Progenitor cell of endocrine pancreas (in vitro differentiated cells): ENCODE measurements around the gene DDX41. TPM values are rescaled to one million over a fixed set of nuclear protein-coding genes. Genes with fewer than 3 reads are reported as not detected.

Experiments
- DNase-seq: peaks from one replicate; pipeline ENCODE4 v3.0.0; 2021; ENCODE audit warnings: low spot score; ENCODE audit not compliant: unreplicated experiment
- H3K27ac Mint-ChIP-seq: 2 replicates; pipeline ENCODE4 v1.8.0; 2021; ENCODE audit warnings: mild to moderate bottlenecking, moderate library complexity, mixed read lengths
- H3K27me3 Mint-ChIP-seq: 2 replicates; pipeline ENCODE4 v1.8.0; 2021; ENCODE audit warnings: mixed read lengths
- H3K36me3 Mint-ChIP-seq: 2 replicates; pipeline ENCODE4 v1.8.0; 2022; ENCODE audit warnings: mixed read lengths; ENCODE audit not compliant: insufficient read depth
- H3K4me1 Mint-ChIP-seq: 2 replicates; pipeline ENCODE4 v1.8.0; 2021; ENCODE audit warnings: low read depth, mixed read lengths
- H3K4me3 Mint-ChIP-seq: 2 replicates; pipeline ENCODE4 v1.8.0; 2021; ENCODE audit warnings: low read depth, mild to moderate bottlenecking, moderate library complexity, mixed read lengths
- H3K9me3 Mint-ChIP-seq: 2 replicates; pipeline ENCODE4 v1.8.0; 2021; ENCODE audit warnings: low read depth, mixed read lengths
- CTCF ChIP-seq: fragments of 200-600 bp; sonication (generic); IDR thresholded peaks from one replicate; pipeline ENCODE4 v1.5.0; 2021; ENCODE audit warnings: antibody characterized with exemption, mild to moderate bottlenecking; ENCODE audit not compliant: unreplicated experiment
- total RNA-seq: library from RNA; stranded (reverse); gene quantifications from 2 replicates; pipeline ENCODE4 v1.2.1, GENCODE V29; 2021

Gene DDX41
- total RNA-seq, 1 donor from 2014 or later = 93.1 TPM

DNA sequence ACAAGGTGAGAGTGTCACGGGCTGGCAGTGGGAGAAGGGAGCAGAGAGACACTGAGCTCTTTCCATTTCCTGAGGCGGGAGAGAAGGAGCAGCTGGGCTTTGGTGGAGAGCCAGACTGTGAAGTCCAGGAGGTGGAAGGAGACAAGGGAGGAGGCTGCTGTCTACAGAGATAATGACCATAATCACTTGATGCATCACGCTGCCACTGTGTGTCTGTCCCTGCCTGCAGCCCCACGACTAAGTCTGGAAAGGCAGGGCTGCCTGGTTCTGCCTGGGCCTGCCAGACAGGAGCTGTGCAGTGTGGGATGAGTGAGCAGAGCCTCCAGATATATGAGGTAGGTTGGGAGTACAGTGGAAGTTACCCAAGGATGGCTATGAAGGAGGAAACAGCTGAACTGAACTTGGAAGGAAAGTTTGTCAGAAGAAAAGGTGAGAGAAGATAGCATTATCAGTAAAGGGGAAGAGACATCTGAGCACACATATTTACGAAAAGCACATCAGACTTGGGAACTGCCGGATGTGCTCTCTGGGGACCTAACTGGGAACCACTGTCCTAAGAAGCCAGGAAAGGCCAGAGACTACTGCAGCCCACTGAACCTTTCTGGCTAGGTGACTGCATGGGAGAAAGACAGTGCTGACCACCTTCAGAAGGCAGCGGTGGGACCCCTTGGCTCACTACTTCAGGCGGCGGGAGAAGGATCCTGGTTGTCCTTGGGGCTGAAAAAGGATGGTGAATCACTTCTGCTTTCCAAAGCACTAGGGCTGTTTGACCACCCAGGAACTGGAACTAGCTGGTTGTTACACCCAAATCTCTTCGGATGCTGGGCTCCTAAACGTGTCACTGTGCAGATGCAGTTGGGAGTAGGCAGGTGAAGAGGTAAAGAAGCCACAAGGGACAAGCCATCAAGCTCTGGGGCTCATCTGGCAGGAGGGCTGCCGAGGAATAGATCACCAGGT, 12.8 kb upstream of the DDX41 start:
- DNase-seq = no peak
- Mint-ChIP-seq H3K36me3 (peaks cover 17% of the 10 kb centered on the region), H3K27ac (peak overlapping the region; percentile 42), H3K4me3 (no peak overlapping the region), H3K9me3 (no peaks in the 10 kb centered on the region), H3K4me1 (no peaks in the 10 kb centered on the region), H3K27me3 (no peaks in the 10 kb centered on the region)
- no peak for TF ChIP-seq CTCF

GRCh38 chr5:177528631-177529030, 11.9 kb upstream of the DDX41 start:
- H3K27me3 Mint-ChIP-seq = no peaks in the 10 kb centered on the region
- H3K27ac Mint-ChIP-seq = no peak overlapping the region
- H3K9me3 Mint-ChIP-seq = no peaks in the 10 kb centered on the region
- H3K4me1 Mint-ChIP-seq = no peaks in the 10 kb centered on the region
- no peak for DNase-seq
- H3K4me3 Mint-ChIP-seq = no peak overlapping the region
- peaks cover 14% of the 10 kb centered on the region for H3K36me3 Mint-ChIP-seq
- no peak for TF ChIP-seq CTCF

DNA sequence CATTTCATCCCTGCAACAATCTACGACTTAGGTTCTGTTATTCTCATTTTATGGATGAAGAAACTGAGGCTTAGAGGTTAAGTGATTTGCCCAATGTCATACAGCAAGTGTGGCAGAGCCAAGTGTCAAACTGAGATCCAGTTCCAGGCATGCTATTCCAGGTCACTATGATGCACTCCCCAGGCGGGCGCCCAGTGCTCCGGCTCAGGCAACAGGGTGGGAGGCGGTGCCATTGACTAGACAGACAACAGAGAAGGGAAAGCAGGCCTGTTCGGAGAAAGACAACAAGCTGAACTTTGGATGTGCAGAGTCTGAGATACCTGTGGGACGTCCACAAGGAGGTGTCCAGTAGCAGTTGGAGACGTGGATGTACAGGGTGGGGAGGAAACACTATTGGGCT, 10.8 kb upstream of the DDX41 start:
- H3K27ac Mint-ChIP-seq = no peak overlapping the region
- H3K36me3 Mint-ChIP-seq = peaks cover 15% of the 10 kb centered on the region
- H3K4me1 Mint-ChIP-seq = no peaks in the 10 kb centered on the region
- H3K27me3 Mint-ChIP-seq = no peaks in the 10 kb centered on the region
- H3K4me3 Mint-ChIP-seq = no peak overlapping the region
- no peak for DNase-seq
- no peaks in the 10 kb centered on the region for H3K9me3 Mint-ChIP-seq
- no peak for TF ChIP-seq CTCF

GRCh38 chr5:177526791-177527190, 10.0 kb upstream of the DDX41 start:
- DNase-seq = no peak
- Mint-ChIP-seq H3K27ac (no peak overlapping the region), H3K27me3 (no peaks in the 10 kb centered on the region), H3K9me3 (no peaks in the 10 kb centered on the region), H3K4me3 (no peak overlapping the region), H3K4me1 (no peaks in the 10 kb centered on the region), H3K36me3 (peaks cover 13% of the 10 kb centered on the region)
- TF ChIP-seq CTCF = no peak

- no peak for TF ChIP-seq CTCF
- H3K4me1 Mint-ChIP-seq = no peaks in the 10 kb centered on the region
- no peaks in the 10 kb centered on the region for H3K27me3 Mint-ChIP-seq
- H3K9me3 Mint-ChIP-seq = no peaks in the 10 kb centered on the region
- H3K36me3 Mint-ChIP-seq = peaks cover 15% of the 10 kb centered on the region
- no peak for DNase-seq
- no peak overlapping the region for H3K27ac Mint-ChIP-seq
- H3K4me3 Mint-ChIP-seq = no peak overlapping the region
These were observed 9.4 kb upstream of the DDX41 start for GRCh38 chr5:177526191-177526590.
